SK-N-SH (cell line): ENCODE data around the gene EXOC5. TPM values are rescaled to one million over a fixed set of nuclear protein-coding genes. Genes with fewer than 3 reads are reported as not detected.

Experiments used
- CTCF ChIA-PET: fragments of 300-600, 350-600 bp; formaldehyde crosslinking; extraction: SDS; loops from one replicate; lab custom pipeline; 2021; lab: Yijun Ruan, JAX
- POLR2A ChIA-PET: fragments of 350-600 bp; sonication (Branson Sonifier 250); formaldehyde crosslinking; extraction: SDS; loops from one replicate; lab custom pipeline; 2020; ENCODE audit warnings: antibody characterized with exemption, inconsistent platforms; lab: Yijun Ruan, JAX
- DNase-seq: peaks from one replicate; pipeline ENCODE4 v3.0.0; 2012
- H2AFZ ChIP-seq: fragments of 200-600 bp; sonication (generic); 2 replicates; pipeline ENCODE4 v1.8.1; 2016; ENCODE audit warnings: antibody characterized with exemption, mild to moderate bottlenecking, low read depth
- H3F3A ChIP-seq: fragments of 200-600 bp; sonication (generic); replicated peaks from 2 replicates; pipeline ENCODE3; 2016; ENCODE audit warnings: antibody characterized with exemption, mild to moderate bottlenecking; ENCODE audit not compliant: insufficient read depth
- H3K27ac ChIP-seq, 2 experiments: fragments of 200-500 bp in 1 of 2; fragments of 200-600 bp in 1 of 2; sonication (Bioruptor generic) in 1 of 2; sonication (generic), shearing (Covaris generic) in 1 of 2; 2 replicates each; pipeline versions ENCODE4 v1.5.1 to v1.6.1; 2014 to 2016; ENCODE audit warnings: low read depth in 2 of 2, inconsistent platforms in 1 of 2, low read length in 1 of 2, mild to moderate bottlenecking in 1 of 2, mixed read lengths in 1 of 2
- H3K27me3 ChIP-seq: fragments of 200-600 bp; sonication (generic), shearing (Covaris generic); 2 replicates; pipeline ENCODE4 v1.6.1; 2016; ENCODE audit warnings: mixed run types; ENCODE audit not compliant: insufficient read depth
- H3K36me3 ChIP-seq, 2 experiments: fragments of 200-500 bp in 1 of 2; fragments of 200-600 bp in 1 of 2; sonication (Bioruptor generic) in 1 of 2; sonication (generic) in 1 of 2; replicated peaks in 1 of 2; 2 replicates each; pipeline versions ENCODE3 to v1.5.1; 2014 to 2016; ENCODE audit warnings: low read length in 1 of 2, mild to moderate bottlenecking in 1 of 2; ENCODE audit not compliant: insufficient read depth in 2 of 2, control insufficient read depth in 1 of 2
- H3K4me1 ChIP-seq, 2 experiments: fragments of 200-500 bp in 1 of 2; fragments of 200-600 bp in 1 of 2; sonication (Bioruptor generic) in 1 of 2; sonication (generic), shearing (Covaris generic) in 1 of 2; 2 replicates each; pipeline versions ENCODE4 v1.5.1 to v1.6.1; 2014 to 2016; ENCODE audit warnings: low read depth in 1 of 2, low read length in 1 of 2, mixed run types in 1 of 2; ENCODE audit not compliant: insufficient read depth in 2 of 2, control insufficient read depth in 1 of 2
- H3K4me2 ChIP-seq: fragments of 200-600 bp; sonication (generic), shearing (Covaris generic); 2 replicates; pipeline ENCODE4 v1.6.1; 2017; ENCODE audit warnings: mixed run types
- H3K4me3 ChIP-seq, 2 experiments: fragments of 200-500 bp in 1 of 2; fragments of 200-600 bp in 1 of 2; sonication (Bioruptor generic) in 1 of 2; sonication (generic), shearing (Covaris generic) in 1 of 2; 2 replicates each; pipeline versions ENCODE4 v1.5.1 to v1.8.1; 2014 to 2016; ENCODE audit warnings: low read depth in 2 of 2, inconsistent platforms in 1 of 2, low read length in 1 of 2, mild to moderate bottlenecking in 1 of 2, mixed read lengths in 1 of 2, moderate library complexity in 1 of 2
- H3K79me2 ChIP-seq: fragments of 200-600 bp; sonication (generic); 2 replicates; pipeline ENCODE4 v1.8.1; 2017; ENCODE audit warnings: mild to moderate bottlenecking; ENCODE audit not compliant: insufficient read depth
- H3K9ac ChIP-seq: fragments of 200-600 bp; sonication (generic); 2 replicates; pipeline ENCODE4 v1.6.1; 2017; ENCODE audit warnings: mixed run types
- H3K9me2 ChIP-seq: fragments of 200-600 bp; sonication (generic); 2 replicates; pipeline ENCODE4 v1.6.1; 2017; ENCODE audit warnings: mixed run types
- H3K9me3 ChIP-seq: fragments of 200-600 bp; sonication (generic); 2 replicates; pipeline ENCODE4 v1.6.1; 2017; ENCODE audit warnings: mixed run types, mild to moderate bottlenecking, moderate library complexity
- H4K20me1 ChIP-seq: fragments of 200-600 bp; sonication (generic); 2 replicates; pipeline ENCODE4 v1.6.1; 2017; ENCODE audit warnings: mild to moderate bottlenecking, mixed run types; ENCODE audit not compliant: insufficient read depth
- EZH2phosphoT487 ChIP-seq: fragments of 200-600 bp; sonication (generic); IDR thresholded peaks from 2 replicates; pipeline ENCODE4 v1.6.1; 2017; ENCODE audit warnings: low read depth, mixed run types, mild to moderate bottlenecking, antibody characterized with exemption, moderate library complexity, borderline replicate concordance
- FOSL2 ChIP-seq: IDR thresholded peaks from 2 replicates; pipeline ENCODE4 v1.4.0; 2012; ENCODE audit warnings: low read depth, mild to moderate bottlenecking, moderate library complexity, borderline replicate concordance
- FOXJ3 ChIP-seq: sonication (generic); formaldehyde crosslinking; IDR thresholded peaks from 2 replicates; pipeline ENCODE4 v1.5.1; 2020; ENCODE audit warnings: mild to moderate bottlenecking, missing genetic modification reagents
- GABPA ChIP-seq: IDR thresholded peaks from 2 replicates; pipeline ENCODE4 v1.4.0; 2012; ENCODE audit warnings: low read depth, mild to moderate bottlenecking
- GATA2 ChIP-seq: sonication (generic); formaldehyde crosslinking; IDR thresholded peaks from 2 replicates; pipeline ENCODE4 v1.5.0; 2020; ENCODE audit warnings: mild to moderate bottlenecking, missing genetic modification reagents
- JUND ChIP-seq: IDR thresholded peaks from 2 replicates; pipeline ENCODE4 v1.4.0; 2012
- MEF2A ChIP-seq: IDR thresholded peaks from 2 replicates; pipeline ENCODE4 v1.4.0; 2012; ENCODE audit warnings: low read depth, borderline replicate concordance
- MXI1 ChIP-seq: IDR thresholded peaks from 2 replicates; pipeline ENCODE4 v1.6.1; 2012; ENCODE audit warnings: mild to moderate bottlenecking, low read depth, low read length, improper control_type of control experiment
- NFIC ChIP-seq: IDR thresholded peaks from 2 replicates; pipeline ENCODE4 v1.4.0; 2012; ENCODE audit warnings: borderline replicate concordance
- POLR2AphosphoS5 ChIP-seq: IDR thresholded peaks from 2 replicates; pipeline ENCODE4 v1.6.1; 2012; ENCODE audit warnings: low read depth, low read length
- RFX5 ChIP-seq: IDR thresholded peaks from 2 replicates; pipeline ENCODE4 v1.6.1; 2012; ENCODE audit warnings: mild to moderate bottlenecking, improper control_type of control experiment, low read length
- RXRA ChIP-seq: IDR thresholded peaks from 2 replicates; pipeline ENCODE4 v1.4.0; 2012; ENCODE audit warnings: low read depth, mild to moderate bottlenecking, borderline replicate concordance
- SIN3A ChIP-seq: IDR thresholded peaks from 2 replicates; pipeline ENCODE4 v1.6.1; 2012; ENCODE audit warnings: low read depth, mild to moderate bottlenecking, low read length, moderate library complexity, borderline replicate concordance
- TCF12 ChIP-seq: IDR thresholded peaks from 2 replicates; pipeline ENCODE4 v1.4.0; 2012
- USF1 ChIP-seq: IDR thresholded peaks from 2 replicates; pipeline ENCODE4 v1.4.0; 2012; ENCODE audit warnings: low read depth, borderline replicate concordance
- ZBTB33 ChIP-seq: IDR thresholded peaks from 2 replicates; pipeline ENCODE4 v1.4.0; 2012; ENCODE audit warnings: low read depth, borderline replicate concordance
- WGBS: methylation state at CpG from one replicate; pipeline ENCODE4 v1.1.6; 2017; ENCODE audit warnings: low lambda C conversion rate; 5-methylcytosine and 5-hydroxymethylcytosine counted together
- polyA plus RNA-seq, 3 experiments: library from polyadenylated mRNA; depleted of rRNA; stranded (reverse); fragments of >200 nt; gene quantifications; 2 replicates each; pipeline ENCODE4 v1.2.3, GENCODE V29; 2012
- TF ChIP-seq, protein P1 (sequence below): IDR thresholded peaks from 2 replicates; pipeline ENCODE4 v1.6.1; 2012; ENCODE audit warnings: mild to moderate bottlenecking, low read depth, low read length, moderate library complexity
- TF ChIP-seq, protein P2 (sequence below): fragments of 150-350 bp; IDR thresholded peaks from 2 replicates; pipeline ENCODE4 v1.6.1; 2017; ENCODE audit warnings: antibody characterized with exemption, low read length, low read depth, borderline replicate concordance
- TF ChIP-seq, protein P3 (sequence below): fragments of 150-350 bp; IDR thresholded peaks from 2 replicates; pipeline ENCODE4 v1.6.1; 2016; ENCODE audit warnings: mild to moderate bottlenecking, low read depth, low read length

The EXOC5 gene
- polyA plus RNA-seq, 1 of the 3 experiments (the other 2 are of a cell fraction): 10.5 TPM

- TF ChIP-seq, protein P1, sequence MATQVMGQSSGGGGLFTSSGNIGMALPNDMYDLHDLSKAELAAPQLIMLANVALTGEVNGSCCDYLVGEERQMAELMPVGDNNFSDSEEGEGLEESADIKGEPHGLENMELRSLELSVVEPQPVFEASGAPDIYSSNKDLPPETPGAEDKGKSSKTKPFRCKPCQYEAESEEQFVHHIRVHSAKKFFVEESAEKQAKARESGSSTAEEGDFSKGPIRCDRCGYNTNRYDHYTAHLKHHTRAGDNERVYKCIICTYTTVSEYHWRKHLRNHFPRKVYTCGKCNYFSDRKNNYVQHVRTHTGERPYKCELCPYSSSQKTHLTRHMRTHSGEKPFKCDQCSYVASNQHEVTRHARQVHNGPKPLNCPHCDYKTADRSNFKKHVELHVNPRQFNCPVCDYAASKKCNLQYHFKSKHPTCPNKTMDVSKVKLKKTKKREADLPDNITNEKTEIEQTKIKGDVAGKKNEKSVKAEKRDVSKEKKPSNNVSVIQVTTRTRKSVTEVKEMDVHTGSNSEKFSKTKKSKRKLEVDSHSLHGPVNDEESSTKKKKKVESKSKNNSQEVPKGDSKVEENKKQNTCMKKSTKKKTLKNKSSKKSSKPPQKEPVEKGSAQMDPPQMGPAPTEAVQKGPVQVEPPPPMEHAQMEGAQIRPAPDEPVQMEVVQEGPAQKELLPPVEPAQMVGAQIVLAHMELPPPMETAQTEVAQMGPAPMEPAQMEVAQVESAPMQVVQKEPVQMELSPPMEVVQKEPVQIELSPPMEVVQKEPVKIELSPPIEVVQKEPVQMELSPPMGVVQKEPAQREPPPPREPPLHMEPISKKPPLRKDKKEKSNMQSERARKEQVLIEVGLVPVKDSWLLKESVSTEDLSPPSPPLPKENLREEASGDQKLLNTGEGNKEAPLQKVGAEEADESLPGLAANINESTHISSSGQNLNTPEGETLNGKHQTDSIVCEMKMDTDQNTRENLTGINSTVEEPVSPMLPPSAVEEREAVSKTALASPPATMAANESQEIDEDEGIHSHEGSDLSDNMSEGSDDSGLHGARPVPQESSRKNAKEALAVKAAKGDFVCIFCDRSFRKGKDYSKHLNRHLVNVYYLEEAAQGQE: no peak
- TF ChIP-seq, protein P2, sequence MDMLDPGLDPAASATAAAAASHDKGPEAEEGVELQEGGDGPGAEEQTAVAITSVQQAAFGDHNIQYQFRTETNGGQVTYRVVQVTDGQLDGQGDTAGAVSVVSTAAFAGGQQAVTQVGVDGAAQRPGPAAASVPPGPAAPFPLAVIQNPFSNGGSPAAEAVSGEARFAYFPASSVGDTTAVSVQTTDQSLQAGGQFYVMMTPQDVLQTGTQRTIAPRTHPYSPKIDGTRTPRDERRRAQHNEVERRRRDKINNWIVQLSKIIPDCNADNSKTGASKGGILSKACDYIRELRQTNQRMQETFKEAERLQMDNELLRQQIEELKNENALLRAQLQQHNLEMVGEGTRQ: no peak
- TF ChIP-seq MEF2A: no peak
- TF ChIP-seq MXI1: no peak
- TF ChIP-seq RFX5: no peak
These were observed 96.8 kb downstream of the EXOC5 start (continued) for GRCh38 chr14:57171903-57172302.

GRCh38 chr14:57171363-57171762 lies 97.3 kb downstream of the EXOC5 start:
- Histone ChIP-seq H2AFZ (no peak overlapping the region), H3K9ac (no peak overlapping the region), H3K9me2 (no peaks in the 10 kb centered on the region), H3K4me1 (peaks cover 0 to 2% of the 10 kb centered on the region in 2 experiments; a peak in 1 of 4 replicates), H3F3A (no peaks in the 10 kb centered on the region), H3K9me3 (no peaks in the 10 kb centered on the region), H3K36me3 (no peaks in the 10 kb centered on the region), H4K20me1 (no peaks in the 10 kb centered on the region), H3K27me3 (no peaks in the 10 kb centered on the region; the same call in 1 of the 2 replicates), H3K79me2 (no peaks in the 10 kb centered on the region), H3K4me2 (no peak overlapping the region), H3K4me3 (no peak overlapping the region), H3K27ac (no peak overlapping the region)
- ChIA-PET POLR2A (no interaction called here), CTCF (interaction anchor here (1.2 to 1.3 kb wide), 2 partner anchors 11 to 680 kb away, joined by 4 to 5 read pairs; no protein-coding TSS in a partner anchor)
- 55% methylated on average over 5 of the region's 5 CpGs for WGBS
- no peak for DNase-seq
- TF ChIP-seq FOXJ3 (CRISPR knock-in tag): no peak
- TF ChIP-seq EZH2phosphoT487: no peak
- TF ChIP-seq RXRA: no peak
- no peak for TF ChIP-seq NFIC
- no peak for TF ChIP-seq ZBTB33
- no peak for TF ChIP-seq USF1
- TF ChIP-seq MXI1: no peak
- no peak for TF ChIP-seq SIN3A
- no peak for TF ChIP-seq JUND
- TF ChIP-seq, protein P3, sequence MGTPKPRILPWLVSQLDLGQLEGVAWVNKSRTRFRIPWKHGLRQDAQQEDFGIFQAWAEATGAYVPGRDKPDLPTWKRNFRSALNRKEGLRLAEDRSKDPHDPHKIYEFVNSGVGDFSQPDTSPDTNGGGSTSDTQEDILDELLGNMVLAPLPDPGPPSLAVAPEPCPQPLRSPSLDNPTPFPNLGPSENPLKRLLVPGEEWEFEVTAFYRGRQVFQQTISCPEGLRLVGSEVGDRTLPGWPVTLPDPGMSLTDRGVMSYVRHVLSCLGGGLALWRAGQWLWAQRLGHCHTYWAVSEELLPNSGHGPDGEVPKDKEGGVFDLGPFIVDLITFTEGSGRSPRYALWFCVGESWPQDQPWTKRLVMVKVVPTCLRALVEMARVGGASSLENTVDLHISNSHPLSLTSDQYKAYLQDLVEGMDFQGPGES: no peak
- TF ChIP-seq GATA2 (CRISPR knock-in tag): no peak
- no peak for TF ChIP-seq POLR2AphosphoS5
- TF ChIP-seq, protein P1: no peak
- TF ChIP-seq FOSL2: no peak
- TF ChIP-seq GABPA: no peak
- no peak for TF ChIP-seq TCF12
